GM12878 (cell line): ENCODE data around the gene MAN2A2. TPM values are rescaled to one million over a fixed set of nuclear protein-coding genes. Genes with fewer than 3 reads are reported as not detected.

Experiments used
- ATAC-seq: fragments of 200-7000 bp; cut with Tn5 transposase; 3 replicates; pipeline ENCODE4 v1.9.1; 2020; ENCODE audit warnings: mild to moderate bottlenecking, moderate library complexity
- BruUV-seq: library from RNA; stranded (reverse); fragments of 400-500 nt; replicated peaks from 2 replicates; lab custom pipeline; 2021; lab: Mats Ljungman, UMichigan
- CTCF ChIA-PET: fragments of 300-600 bp; sonication (Branson Sonifier 250); formaldehyde crosslinking; extraction: SDS; loops from one replicate; lab custom pipeline; 2021; ENCODE audit warnings: inconsistent platforms; lab: Yijun Ruan, JAX
- POLR2A ChIA-PET: fragments of 350-600 bp; formaldehyde crosslinking; extraction: SDS; loops from one replicate; lab custom pipeline; 2021; ENCODE audit warnings: inconsistent platforms; lab: Charles Lee
- RAD21 ChIA-PET: fragments of 300-600 bp; sonication (Branson Sonifier 250); formaldehyde crosslinking; loops from one replicate; lab custom pipeline; 2023; ENCODE audit warnings: antibody characterized with exemption; ENCODE audit not compliant: unreplicated experiment; lab: Charles Lee
- SMC1A ChIA-PET: fragments of 300-600 bp; sonication (Branson Sonifier 250); formaldehyde crosslinking; loops from one replicate; lab custom pipeline; 2023; ENCODE audit not compliant: unreplicated experiment, uncharacterized antibody; lab: Charles Lee
- DNase-seq: peaks from one replicate; pipeline ENCODE4 v3.0.0-alpha.2; 2011; ENCODE audit warnings: low read depth, low spot score
- FAIRE-seq: peaks from 3 replicates; lab custom pipeline; 2011; peaks lifted over from hg19 to GRCh38; lab: Jason Lieb, UNC
- H2AFZ ChIP-seq: 2 replicates; pipeline ENCODE4 v1.6.0; 2011; ENCODE audit warnings: low read depth, low read length, control low read depth; ENCODE audit not compliant: control insufficient read depth
- H3K27ac ChIP-seq: 2 replicates; pipeline ENCODE4 v1.5.1; 2011; ENCODE audit warnings: control low read depth; ENCODE audit not compliant: control insufficient read depth, insufficient read depth
- H3K27me3 ChIP-seq, 2 experiments: replicated peaks in 1 of 2; 2 replicates each; pipeline versions ENCODE4 v1.6.0 to v1.6.1; 2011; ENCODE audit warnings: low read length in 1 of 2; ENCODE audit not compliant: control insufficient read depth in 2 of 2, insufficient read depth in 2 of 2
- H3K36me3 ChIP-seq, 2 experiments: 2 replicates each; pipeline ENCODE4 v1.5.1; 2011; ENCODE audit warnings: low read length in 1 of 2; ENCODE audit not compliant: control insufficient read depth in 2 of 2, insufficient read depth in 2 of 2
- H3K4me1 ChIP-seq: 2 replicates; pipeline ENCODE4 v1.6.1; 2011; ENCODE audit warnings: mild to moderate bottlenecking, low read length, moderate library complexity, mixed read lengths; ENCODE audit not compliant: control insufficient read depth, insufficient read depth
- H3K4me2 ChIP-seq: 2 replicates; pipeline ENCODE4 v1.6.0; 2011; ENCODE audit warnings: control low read depth; ENCODE audit not compliant: control insufficient read depth, insufficient read depth
- H3K4me3 ChIP-seq: fragments of 200-600 bp; sonication (generic); 2 replicates; pipeline ENCODE4 v1.5.1; 2016
- H3K79me2 ChIP-seq: 2 replicates; pipeline ENCODE4 v1.6.0; 2011; ENCODE audit warnings: low read length; ENCODE audit not compliant: control insufficient read depth, insufficient read depth
- H3K9ac ChIP-seq: 2 replicates; pipeline ENCODE4 v1.8.0; 2011; ENCODE audit warnings: low read length, control low read depth, mixed read lengths; ENCODE audit not compliant: control insufficient read depth, insufficient read depth
- H3K9me3 ChIP-seq: replicated peaks from 3 replicates; pipeline ENCODE4 v1.5.1; 2011; ENCODE audit warnings: mild to moderate bottlenecking, low read length; ENCODE audit not compliant: control insufficient read depth, insufficient read depth
- H4K20me1 ChIP-seq: 2 replicates; pipeline ENCODE4 v1.6.0; 2011; ENCODE audit not compliant: control insufficient read depth, insufficient read depth
- ATF7 ChIP-seq: fragments of 450-650 bp; IDR thresholded peaks from 2 replicates; pipeline ENCODE4 v1.6.1; 2016; ENCODE audit warnings: low read depth, mild to moderate bottlenecking
- E4F1 ChIP-seq: fragments of 450-650 bp; IDR thresholded peaks from 2 replicates; pipeline ENCODE4 v1.6.1; 2018; ENCODE audit warnings: borderline replicate concordance, mild to moderate bottlenecking; ENCODE audit not compliant: partially characterized antibody
- MXI1 ChIP-seq: fragments of 150-350 bp; IDR thresholded peaks from 2 replicates; pipeline ENCODE4 v1.6.1; 2011; ENCODE audit warnings: low read depth, mild to moderate bottlenecking, inconsistent platforms, low read length, improper control_type of control experiment
- NFIC ChIP-seq: IDR thresholded peaks from 2 replicates; pipeline ENCODE4 v1.6.1; 2012; ENCODE audit warnings: low read depth, mild to moderate bottlenecking, inconsistent platforms, low read length, moderate library complexity
- PAX8 ChIP-seq: fragments of 450-650 bp; IDR thresholded peaks from 2 replicates; pipeline ENCODE4 v1.6.1; 2017; ENCODE audit warnings: mild to moderate bottlenecking, moderate library complexity
- RAD21 ChIP-seq: IDR thresholded peaks from 2 replicates; pipeline ENCODE4 v1.6.1; 2011; ENCODE audit warnings: mild to moderate bottlenecking, low read depth, low read length, moderate library complexity; ENCODE audit not compliant: insufficient read depth
- SMC3 ChIP-seq: IDR thresholded peaks from 2 replicates; pipeline ENCODE4 v1.6.1; 2011; ENCODE audit warnings: low read length, improper control_type of control experiment, borderline replicate concordance
- SP1 ChIP-seq: IDR thresholded peaks from one replicate; pipeline ENCODE4 v1.6.1; 2011; ENCODE audit warnings: low read depth, low read length
- STAT3 ChIP-seq: IDR thresholded peaks from 2 replicates; pipeline ENCODE4 v1.6.1; 2011; ENCODE audit warnings: low read depth, low read length, improper control_type of control experiment
- WGBS: methylation state at CpG from one replicate; pipeline ENCODE4 v1.1.6; 2016; ENCODE audit warnings: low lambda C conversion rate; ENCODE audit not compliant: insufficient replicate concordance, insufficient coverage; ENCODE audit errors: missing lambda C conversion rate; 5-methylcytosine and 5-hydroxymethylcytosine counted together
- in situ Hi-C: fragments of 300-500 bp; cut with MboI; formaldehyde crosslinking; loops from 9 replicates; pipeline ENCODE4 v1.14.3; 2018; ENCODE audit warnings: mixed read lengths
- intact Hi-C: fragments of 100-400 bp; cut with micrococcal nuclease; formaldehyde crosslinking; loops from one replicate; pipeline ENCODE4 v1.14.2; 2022; ENCODE audit not compliant: unreplicated experiment
- polyA plus RNA-seq, 11 experiments: library from polyadenylated mRNA; depleted of rRNA in 4 of 11; unstranded in 6 of 11; stranded (reverse) in 5 of 11; fragments of >200 nt; fragmentation: Nextera tagmentation in 4 of 11; fragmentation: Illumina TruSeq in 1 of 11; extraction: Ambion mirVana in 4 of 11; extraction: Trizol in 1 of 11; gene quantifications; 1 replicate in 1 of 11; 2 replicates in 10 of 11; pipeline versions ENCODE4 v1.2.1 to v1.2.3, GENCODE V29; 2011 to 2016; ENCODE audit warnings: inconsistent platforms in 2 of 11, missing spikeins in 2 of 11, low read depth in 1 of 11
- total RNA-seq, 4 experiments: library from RNA; depleted of rRNA in 3 of 4; stranded (reverse); fragments of >200 nt in 3 of 4; fragmentation: Illumina TruSeq in 1 of 4; extraction: Trizol in 1 of 4; gene quantifications; 2 replicates each; pipeline versions ENCODE4 v1.2.1 to v1.2.3, GENCODE V29; 2013 to 2021

The MAN2A2 gene
- total and polyA plus RNA-seq, 10 of the 15 experiments (the other 5 are each of a cell fraction or from before 2014, with no cell fraction given): 4.2 to 79.4 (median 23.2) TPM

GRCh38 chr15:90960298-90961091 lies 57.4 kb downstream of the MAN2A2 start:
- Histone ChIP-seq H3K27ac (no peak overlapping the region), H3K9me3 (no peaks in the 10 kb centered on the region), H3K4me2 (no peak overlapping the region), H3K79me2 (peaks cover 21% of the 10 kb centered on the region), H3K9ac (no peak overlapping the region), H3K4me1 (peaks cover 3% of the 10 kb centered on the region; the same call in 1 of the 2 replicates), H3K4me3 (no peak overlapping the region), H3K36me3 (peaks cover 23 to 25% of the 10 kb centered on the region in 2 experiments), H3K27me3 (no peaks in the 10 kb centered on the region), H2AFZ (no peak overlapping the region), H4K20me1 (no peaks in the 10 kb centered on the region)
- no peak for TF ChIP-seq SP1
- ChIA-PET RAD21 (no interaction called here), SMC1A (interaction anchor here (1.4 to 1.7 kb wide), 2 partner anchors 19 to 89 kb away, joined by 4 to 5 read pairs; no protein-coding TSS in a partner anchor), CTCF (interaction anchor here (0.6 to 2.2 kb wide), 4 partner anchors 11 to 943 kb away, joined by 3 to 7 read pairs (median 4); no protein-coding TSS in a partner anchor), POLR2A (no interaction called here)
- no peak for FAIRE-seq
- no peak for ATAC-seq
- WGBS: 87% methylated on average over 20 of the region's 20 CpGs
- BruUV-seq: no TSS peak
- no peak for DNase-seq
- intact Hi-C loops (no loop called here), in situ Hi-C loops (loop anchor here (25.0 kb wide), 1 partner anchor 1373 kb away; the partner anchor contains the start of gene TICRR)

- Histone ChIP-seq H3K4me1 (no peaks in the 10 kb centered on the region), H3K9me3 (no peaks in the 10 kb centered on the region), H3K27me3 (no peaks in the 10 kb centered on the region), H3K36me3 (peaks cover 29 to 37% of the 10 kb centered on the region in 2 experiments), H3K4me3 (no peak overlapping the region), H3K9ac (no peak overlapping the region), H2AFZ (no peak overlapping the region), H3K79me2 (peaks cover 5% of the 10 kb centered on the region), H4K20me1 (no peaks in the 10 kb centered on the region), H3K4me2 (no peak overlapping the region), H3K27ac (no peak overlapping the region)
- POLR2A ChIA-PET: no interaction called here
- in situ Hi-C loops: loop anchor here (25.0 kb wide), 1 partner anchor 1375 kb away; the partner anchor contains the start of gene TICRR
- DNase-seq (no peak), ATAC-seq (no peak), FAIRE-seq (no peak)
- CTCF ChIA-PET: interaction anchor here (1.5 kb wide), 1 partner anchor 71 kb away, joined by 6 read pairs; no protein-coding TSS in a partner anchor
- WGBS: 63% methylated on average over 4 of the region's 4 CpGs
- intact Hi-C loops: no loop called here
- BruUV-seq: TSS peak; percentile 14
- SMC1A ChIA-PET: interaction anchor here (1.0 to 1.7 kb wide), 2 partner anchors 17 to 66 kb away, joined by 3 to 5 read pairs; no protein-coding TSS in a partner anchor
- no peak for TF ChIP-seq RAD21
- no peak for TF ChIP-seq PAX8
- no peak for TF ChIP-seq MXI1
- no peak for TF ChIP-seq SMC3
- no peak for TF ChIP-seq NFIC
- no peak for TF ChIP-seq E4F1
- no peak for TF ChIP-seq ATF7
- no peak for TF ChIP-seq STAT3
- RAD21 ChIA-PET: no interaction called here
Observed at GRCh38 chr15:90962021-90962420, 58.9 kb downstream of the MAN2A2 start.
